NCI-H2171 treated with DMSO at 0.1 percent for 48 hours (cell line): ENCODE measurements around the gene UBXN1.
"Not testable (repeated sequence)": the region's sequence is repeated elsewhere in the genome, so short reads cannot be mapped to it uniquely, and the experiment has no call there.

Experiments
- DNase-seq: peaks from one replicate; lab custom pipeline; 2025; lab: John Stamatoyannopoulos, UW

UBXN1 gene

DNA sequence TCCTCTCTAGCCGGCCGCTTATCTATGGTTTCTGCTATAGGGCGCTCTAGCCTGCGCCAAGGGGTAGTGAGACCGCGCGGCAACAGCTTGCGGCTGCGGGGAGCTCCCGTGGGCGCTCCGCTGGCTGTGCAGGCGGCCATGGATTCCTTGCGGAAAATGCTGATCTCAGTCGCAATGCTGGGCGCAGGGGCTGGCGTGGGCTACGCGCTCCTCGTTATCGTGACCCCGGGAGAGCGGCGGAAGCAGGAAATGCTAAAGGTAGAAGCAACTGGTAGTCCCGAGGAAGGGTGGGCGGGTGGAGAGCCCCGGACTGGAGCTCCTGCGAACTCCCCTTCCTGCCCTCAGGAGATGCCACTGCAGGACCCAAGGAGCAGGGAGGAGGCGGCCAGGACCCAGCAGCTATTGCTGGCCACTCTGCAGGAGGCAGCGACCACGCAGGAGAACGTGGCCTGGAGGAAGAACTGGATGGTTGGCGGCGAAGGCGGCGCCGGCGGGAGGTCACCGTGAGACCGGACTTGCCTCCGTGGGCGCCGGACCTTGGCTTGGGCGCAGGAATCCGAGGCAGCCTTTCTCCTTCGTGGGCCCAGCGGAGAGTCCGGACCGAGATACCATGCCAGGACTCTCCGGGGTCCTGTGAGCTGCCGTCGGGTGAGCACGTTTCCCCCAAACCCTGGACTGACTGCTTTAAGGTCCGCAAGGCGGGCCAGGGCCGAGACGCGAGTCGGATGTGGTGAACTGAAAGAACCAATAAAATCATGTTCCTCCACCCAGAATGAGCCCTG is 7.1 kb downstream of the UBXN1 start, which contains the start of the genes LBHD1 and UQCC3:
TSS of gene LBHD1 (minus strand) at position 660 of the 782 bp plus-strand sequence. CDS start 2,236 bp downstream, outside the sequence.
TSS of gene UQCC3 (plus strand) at position 66 of the 782 bp plus-strand sequence. CDS start at position 139, 73 bp downstream.
- DNase-seq: peak; percentile 89

DNA sequence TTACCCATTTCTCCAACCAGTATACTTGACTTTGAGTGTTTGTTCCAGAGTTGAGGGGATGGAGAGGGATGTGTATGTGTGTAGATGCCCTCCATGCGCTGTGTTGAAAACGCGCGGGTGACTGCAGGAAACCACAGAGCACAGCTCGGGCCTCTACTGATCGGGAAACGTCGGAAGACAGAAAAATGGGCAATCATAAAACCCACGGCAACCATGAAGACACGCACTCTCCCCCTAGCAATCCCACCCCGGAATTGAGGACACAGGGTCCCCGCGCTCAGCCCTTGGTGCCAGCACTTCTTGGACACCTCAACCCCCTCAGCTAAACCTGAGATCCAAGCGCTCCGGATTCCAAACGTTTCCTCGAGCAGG is 7.7 kb downstream of the UBXN1 start:
- DNase-seq: no peak

DNA sequence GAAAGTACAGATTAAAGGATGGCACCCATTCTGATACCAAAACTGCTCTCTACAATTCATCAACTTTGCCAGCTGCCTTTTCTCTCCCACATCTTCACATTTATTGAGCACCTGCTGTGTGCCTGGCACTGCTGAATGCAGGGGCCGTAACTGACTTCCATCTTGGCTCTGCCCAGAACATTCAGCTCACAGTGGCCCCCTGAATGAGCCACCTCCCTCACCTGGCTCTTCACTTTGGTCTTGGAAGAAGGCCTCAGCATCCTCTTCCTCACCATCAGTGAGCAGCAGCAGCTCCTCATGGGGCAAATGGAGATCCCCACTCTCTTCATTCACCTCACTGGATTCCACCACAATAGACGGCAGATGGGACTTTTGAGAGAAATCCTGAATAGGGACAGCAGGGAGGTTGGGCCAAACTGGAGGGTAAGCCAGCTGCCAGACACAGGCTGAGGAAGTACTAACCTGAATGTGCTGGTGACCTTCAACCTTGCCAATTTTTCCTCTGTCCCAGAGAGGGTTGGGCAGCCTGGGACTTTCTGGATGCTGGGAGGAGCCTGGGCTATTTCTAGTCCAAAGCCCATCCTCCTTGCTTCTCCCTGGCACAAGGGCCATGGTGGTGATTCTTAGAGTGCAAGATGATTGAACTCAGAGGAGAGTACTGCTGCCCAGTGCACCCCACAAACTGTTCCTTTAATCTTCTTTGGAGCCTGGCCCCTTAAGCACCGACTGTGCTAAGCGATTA is 9.3 kb downstream of the UBXN1 start:
- peak; percentile 22 for DNase-seq

DNA sequence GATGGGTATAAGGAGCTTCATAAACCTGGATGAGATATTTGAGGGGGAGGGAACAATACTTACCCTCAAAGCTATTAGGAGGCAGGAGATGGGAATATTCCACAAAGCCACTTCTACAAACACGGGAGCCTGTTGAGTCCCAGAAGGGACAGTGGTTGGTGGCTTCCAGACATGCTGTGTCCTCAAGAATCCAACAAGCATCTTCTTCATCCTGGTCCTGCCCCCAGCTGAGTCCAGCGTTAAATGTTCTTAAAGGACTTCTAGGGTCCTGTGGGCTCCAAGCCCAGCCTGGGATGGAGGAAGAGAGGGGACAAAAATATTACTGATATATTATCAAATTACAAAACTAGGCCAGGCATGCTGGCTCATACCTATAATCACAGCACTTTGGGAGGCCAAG is 11.4 kb downstream of the UBXN1 start:
- DNase-seq: no peak

DNA sequence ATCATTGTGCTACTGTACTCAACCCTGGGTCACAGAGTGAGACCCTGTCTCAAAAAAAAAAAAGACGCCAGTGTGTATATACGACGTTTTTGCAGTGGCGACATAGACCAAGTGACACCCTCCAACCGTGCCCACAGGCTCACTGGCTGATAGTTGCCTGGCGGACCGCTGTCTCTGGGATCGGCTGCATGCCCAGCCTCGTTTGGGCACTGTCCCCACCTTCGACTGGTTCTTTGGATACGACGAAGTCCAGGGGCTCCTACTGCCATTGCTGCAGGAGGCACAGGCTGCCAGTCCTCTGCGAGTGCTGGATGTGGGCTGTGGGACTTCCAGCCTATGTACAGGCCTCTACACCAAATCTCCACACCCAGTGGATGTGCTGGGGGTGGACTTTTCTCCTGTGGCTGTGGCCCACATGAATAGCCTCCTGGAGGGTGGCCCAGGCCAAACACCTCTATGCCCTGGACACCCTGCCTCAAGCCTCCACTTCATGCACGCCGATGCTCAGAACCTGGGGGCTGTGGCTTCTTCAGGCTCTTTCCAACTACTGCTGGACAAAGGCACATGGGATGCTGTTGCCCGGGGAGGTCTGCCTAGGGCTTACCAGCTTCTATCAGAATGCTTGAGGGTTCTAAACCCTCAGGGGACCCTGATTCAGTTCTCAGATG is 12.5 kb downstream of the UBXN1 start:
- no peak for DNase-seq

DNA sequence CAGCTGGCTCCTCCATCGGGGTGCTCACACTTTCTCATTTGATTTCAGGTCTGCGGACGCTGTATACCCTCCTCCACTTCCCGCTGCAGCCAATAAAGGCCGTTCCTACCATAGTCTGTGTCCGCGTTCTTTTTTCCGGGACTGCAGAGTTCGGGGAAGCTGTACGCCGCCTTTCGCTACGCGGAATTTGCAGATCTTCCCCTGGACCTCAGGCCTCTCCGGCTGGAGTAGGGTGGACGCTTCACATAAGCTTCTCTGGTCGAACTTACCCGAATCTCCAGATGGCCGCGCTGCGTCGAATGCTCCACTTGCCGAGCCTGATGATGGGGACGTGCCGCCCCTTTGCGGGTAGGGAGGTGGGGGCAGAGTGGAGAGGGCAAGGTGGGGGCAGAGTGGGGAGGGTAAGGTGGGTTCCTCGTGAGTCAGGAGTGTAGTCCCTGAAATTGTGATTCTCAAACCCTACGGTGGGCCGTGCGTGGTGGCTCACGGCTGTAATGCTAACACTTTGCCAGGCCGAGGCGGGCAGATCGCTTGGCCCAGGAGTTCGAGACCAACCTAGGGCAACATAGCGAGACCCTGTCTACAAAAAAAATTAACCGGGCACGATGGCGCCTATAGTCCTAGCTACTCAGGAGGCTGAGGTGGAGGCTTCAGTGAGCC is 13.1 kb downstream of the UBXN1 start:
- peak; percentile 43 for DNase-seq

DNA sequence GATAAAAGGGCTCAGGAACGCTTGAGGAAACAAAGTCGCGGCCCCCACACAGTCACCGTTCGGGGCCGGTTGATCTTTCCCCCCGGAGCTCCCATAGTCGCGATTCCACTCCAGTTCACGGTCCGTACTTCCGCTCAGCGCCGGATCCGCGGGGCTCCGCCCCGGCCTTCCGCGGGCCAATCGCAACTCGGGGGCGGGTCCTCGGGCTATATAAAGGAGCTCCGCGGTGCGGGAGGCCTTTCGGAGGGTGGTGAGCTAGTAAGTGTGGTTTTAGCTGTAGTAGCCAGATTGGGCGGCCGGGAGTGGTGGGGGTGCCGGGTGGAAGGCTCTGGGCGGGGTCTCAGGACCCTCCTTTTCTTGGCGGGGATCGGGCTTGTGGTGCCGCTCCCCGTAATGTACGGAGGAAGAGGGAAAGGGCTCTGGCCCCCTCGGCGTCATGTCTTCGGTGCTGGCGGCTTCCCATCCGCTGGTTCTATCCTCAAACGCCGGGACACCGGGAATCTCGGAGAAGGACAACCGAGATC is 13.7 kb downstream of the UBXN1 start, which contains the start of the genes C11orf98 and CSKMT:
TSS of gene C11orf98 (minus strand) at position 136 of the 524 bp plus-strand sequence. CDS start at position 95, 41 bp downstream.
TSS of gene CSKMT (plus strand) at position 238 of the 524 bp plus-strand sequence. CDS start 568 bp downstream, outside the sequence.
- DNase-seq: peak; percentile 92

DNA sequence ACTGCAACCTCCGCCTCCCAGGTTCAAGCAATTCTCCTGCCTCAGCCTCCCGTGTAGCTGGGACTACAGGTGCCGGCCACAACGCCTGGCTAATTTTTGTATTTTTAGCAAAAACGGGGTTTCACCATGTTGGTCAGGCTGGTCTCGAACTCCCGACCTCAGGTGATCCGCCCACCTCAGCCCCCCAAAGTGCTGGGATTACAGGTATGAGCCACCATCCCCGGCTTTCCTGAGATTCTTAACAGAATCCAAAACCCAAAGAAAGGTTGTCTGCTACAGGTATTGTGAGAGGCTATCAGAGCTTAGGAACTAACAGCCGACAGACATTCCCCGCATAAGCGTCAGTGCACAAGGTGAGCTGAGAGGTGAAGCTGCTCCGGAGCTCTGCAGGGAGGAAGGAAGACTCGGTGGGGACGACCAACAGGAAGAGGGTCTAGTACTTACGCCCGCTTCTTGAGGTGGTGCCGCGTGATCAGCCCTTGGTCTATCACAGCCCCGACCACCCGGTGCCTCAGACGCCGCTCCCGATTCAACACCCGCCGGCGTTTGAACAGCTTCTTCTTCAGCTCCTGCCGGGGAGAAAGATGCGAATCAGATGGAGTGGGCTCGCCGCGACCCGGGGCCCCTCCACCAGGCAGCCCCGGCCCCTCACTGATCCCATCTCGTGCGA is 14.3 kb downstream of the UBXN1 start:
- peak; percentile 88 for DNase-seq

DNA sequence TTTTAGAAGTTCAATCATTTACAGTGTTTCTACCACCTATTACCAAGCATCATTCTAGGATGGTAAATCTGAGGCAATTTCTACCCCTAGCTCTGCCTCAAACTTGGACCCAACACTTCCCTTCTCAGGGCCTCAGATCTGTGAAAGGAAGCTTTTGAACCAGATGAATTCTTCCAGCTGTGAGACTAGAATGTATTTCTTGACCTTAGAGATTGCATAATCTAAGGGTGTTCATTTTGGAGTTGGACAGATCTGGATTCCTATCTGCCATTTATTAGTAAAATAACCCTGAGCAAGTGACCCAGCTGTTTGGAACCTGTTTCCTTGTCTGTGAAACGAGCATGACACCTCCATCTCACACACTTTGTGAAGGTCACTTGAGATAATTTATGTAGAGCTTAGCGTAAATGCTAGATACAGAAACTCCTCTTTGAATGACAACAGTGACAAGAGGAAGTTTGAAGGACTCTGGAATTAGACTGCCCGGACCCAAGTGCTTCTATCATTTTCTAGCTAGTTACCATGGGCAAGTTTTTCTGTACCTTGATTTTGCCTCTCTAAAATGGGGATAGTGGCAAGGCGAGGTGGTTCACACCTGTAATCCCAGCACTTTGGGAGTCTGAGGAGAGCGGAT is 22.0 kb downstream of the UBXN1 start:
- no peak for DNase-seq

DNA sequence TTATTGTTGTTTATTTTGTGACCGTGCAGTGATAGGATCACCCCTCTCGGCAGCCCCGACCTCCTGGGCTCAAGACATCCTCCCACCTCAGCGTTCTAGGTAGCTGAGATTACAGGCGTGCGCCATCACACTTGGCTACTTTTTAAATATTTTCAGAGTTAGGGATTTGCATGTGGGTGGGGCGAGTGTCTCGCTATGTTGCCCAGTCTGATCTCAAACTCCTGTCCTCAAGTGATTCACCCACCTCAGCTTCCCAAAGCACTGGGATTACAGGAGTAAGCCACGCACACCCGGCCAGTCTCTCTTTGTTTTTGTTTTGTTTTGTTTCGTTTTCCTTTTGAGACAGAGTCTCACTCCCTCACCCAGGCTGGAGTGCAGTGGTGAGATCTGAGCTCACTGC is 24.6 kb downstream of the UBXN1 start:
- DNase-seq: no peak

DNA sequence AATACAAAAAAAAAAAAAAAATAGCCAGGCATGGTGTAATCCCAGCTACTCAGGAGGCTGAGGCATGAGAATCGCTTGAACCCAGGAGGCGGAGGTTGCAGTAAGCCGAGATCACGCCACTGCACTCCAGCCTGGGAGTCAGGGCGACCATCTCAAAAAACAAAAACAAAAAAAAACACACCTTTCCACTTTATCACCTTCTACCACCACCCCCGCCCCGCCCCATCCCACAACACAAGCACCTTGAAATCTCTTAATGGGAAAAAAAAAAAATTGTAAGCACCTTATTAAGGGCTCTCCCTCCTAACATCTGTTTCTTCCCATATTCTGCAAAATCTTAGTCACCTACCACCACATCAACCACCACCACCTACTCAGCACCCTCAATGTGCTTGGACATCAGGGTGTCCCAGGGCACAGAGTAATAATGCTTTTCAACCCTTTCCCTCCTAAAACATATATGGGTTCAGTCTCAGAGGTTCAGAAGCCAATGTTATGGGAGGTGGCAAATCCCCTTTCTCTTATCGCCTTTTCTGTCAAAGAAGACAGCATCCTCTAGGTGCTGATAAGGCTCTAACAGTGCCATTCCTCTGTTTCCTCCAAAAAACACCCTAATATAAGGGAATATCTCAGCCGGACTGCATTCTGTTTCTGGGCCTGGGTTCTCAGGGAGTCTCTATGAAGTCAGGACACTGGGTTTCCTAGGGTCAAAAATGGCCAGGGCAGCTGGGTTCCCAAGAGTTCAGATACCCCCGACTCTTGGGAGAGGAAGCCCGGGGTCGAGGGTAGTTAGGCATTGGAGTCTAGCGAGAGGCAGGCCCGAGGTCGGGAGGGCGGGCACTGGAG is 26.5 kb downstream of the UBXN1 start:
- DNase-seq: no peak

DNA sequence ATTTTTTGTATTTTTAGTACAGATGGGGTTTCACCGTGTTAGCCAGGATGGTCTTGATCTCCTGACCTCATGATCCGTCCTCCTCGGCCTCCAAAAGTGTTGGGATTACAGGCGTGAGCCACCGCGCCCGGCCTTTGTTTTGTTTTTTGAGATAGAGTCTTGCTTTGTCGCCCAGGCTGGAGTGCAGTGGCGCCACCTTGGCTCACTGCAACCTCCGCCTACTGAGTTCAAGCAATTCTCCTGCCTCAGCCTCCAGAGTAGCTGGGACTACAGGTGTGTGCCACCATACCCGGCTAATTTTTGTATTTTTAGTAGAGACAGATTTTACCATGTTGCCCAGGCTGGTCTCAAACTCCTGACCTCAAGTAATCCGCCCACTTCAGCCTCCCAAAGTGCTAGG is 28.6 kb downstream of the UBXN1 start:
- DNase-seq: not testable (repeated sequence)

DNA sequence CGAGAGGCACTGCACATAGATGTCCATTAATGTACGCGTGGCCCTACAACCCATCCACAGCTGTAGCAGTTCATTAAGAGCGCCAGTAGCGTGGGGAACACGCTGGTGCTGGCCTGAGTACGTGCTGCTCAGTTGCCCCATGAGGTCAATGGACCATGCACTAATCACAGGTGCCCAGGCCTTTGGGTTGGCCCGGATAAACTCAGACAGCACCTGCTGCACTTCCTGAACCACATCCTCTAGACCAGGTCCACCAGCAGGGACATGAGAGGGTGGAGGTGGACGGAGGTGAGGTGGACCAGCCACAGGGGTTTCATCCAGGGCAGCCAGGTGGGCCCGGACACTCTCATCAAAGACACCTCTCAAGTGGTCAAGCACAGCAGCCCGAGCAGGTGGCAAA is 29.4 kb downstream of the UBXN1 start:
- DNase-seq: no peak

DNA sequence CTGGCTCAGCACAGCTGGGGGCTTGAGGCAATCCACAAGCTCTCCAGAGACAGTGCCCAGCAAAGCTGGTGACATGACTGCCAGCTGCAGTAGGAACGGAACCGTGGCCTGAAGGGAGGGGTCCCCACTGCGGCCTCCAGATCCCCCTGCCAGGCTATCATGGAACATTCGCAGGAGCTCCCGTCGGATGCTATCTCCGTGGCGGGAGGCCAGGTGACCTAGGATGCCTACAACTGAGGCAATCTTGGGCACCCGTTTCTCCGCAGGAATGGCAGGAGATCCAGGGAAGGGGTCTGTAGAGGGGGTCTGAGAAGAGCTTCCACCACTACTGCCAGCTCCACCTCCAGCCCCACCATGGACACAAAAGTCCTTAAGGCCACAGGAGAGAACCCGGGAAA is 29.9 kb downstream of the UBXN1 start:
- no peak for DNase-seq

DNA sequence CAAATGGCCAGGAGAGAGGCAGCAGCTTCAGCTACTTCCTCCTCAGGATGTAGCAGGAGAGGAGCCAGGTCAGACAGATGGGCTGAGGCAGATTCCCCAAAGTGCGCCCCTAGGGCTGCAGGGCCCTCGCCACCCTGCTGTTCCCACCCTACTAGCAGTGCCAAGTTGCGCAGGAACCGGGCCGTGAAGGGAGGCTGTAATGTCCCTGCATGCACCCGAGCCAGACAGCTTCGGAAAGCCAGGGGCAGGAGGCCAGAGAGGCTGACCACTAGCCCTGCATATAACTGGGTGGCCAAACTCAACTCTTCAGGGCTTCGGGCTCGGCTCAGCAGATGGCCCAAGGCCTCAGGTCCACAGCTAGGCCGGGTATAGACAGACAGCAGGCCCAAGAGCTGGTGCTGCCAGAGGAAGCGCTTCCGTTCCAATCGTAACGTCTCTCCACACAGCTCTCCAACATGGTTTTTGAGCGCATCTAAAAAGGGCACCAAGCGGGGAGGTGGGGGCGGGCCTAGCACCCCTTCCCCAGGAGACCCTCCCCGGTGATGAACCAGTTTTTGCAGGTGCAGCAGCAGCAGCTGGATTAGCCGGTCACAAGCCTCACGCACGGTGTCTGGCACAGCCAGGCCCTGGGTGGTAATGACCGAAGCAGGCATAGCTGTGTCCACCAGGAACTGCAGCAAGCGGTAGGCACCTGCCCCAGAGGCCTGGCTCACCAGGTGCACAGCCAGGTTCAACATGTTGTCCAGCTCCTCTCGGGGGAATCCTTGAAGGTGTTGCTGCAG is 30.5 kb downstream of the UBXN1 start:
- DNase-seq: no peak

DNA sequence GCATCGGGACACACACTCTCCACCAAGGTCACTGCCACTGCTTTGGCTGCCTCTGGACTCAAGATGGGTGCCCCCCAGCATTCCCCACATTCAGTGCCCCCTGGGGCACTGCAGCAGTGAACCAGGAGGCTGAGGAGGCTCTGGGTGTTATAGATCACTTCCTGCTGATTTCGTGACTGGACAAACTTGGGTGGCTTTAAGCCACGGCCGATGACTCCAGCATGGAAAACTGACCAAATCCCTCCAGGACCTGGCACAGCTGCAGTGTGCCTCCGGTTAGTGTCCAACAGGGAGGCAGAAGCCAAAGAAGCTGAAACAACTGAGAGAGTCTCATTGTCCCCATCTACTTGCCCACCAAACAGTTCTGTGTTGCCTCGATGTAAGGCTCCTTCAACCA is 31.3 kb downstream of the UBXN1 start:
- DNase-seq: no peak

DNA sequence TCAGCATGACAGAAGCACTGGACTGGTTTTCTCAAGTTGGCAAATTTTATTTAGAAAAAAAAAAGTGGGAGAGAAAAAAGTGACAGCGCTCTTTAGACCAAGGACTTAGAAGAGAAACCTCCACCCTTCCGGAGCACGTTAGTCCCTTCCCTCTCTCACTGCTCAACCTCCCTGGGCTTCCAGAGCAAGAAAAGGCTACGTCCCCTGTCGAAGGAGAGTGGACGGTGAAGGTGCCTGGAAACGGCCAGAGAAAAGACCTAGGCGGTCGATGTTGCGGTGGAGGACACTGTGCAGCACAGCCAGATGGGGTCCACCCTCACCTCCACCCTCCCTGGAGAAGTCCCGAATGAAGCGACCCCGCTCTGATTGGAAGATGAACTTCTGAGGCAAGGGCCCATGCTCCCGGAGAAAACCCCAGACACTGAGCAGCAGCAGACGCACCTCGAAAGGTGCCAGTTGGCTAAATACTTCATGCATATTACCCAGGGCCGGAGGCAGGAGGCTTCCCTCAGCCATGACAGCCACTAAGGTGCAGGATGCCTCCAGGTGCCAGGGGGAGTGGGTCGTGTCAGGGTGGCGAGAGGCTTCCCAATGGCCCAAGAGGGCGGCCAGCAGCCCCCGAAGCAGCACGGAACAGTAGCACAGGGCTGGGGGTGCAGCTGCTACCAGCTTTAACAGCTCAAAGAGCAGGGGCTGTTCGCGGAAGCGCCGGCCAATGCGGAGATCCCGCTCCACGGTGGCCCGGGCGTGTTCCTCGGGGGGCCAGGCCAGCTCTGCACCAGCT is 31.9 kb downstream of the UBXN1 start:
- DNase-seq: no peak
